H9 (cell line): ENCODE results near the gene NT5C1B. TPM values are rescaled to one million over a fixed set of nuclear protein-coding genes. Genes with fewer than 3 reads are reported as not detected.

Source experiments
- DNase-seq: peaks from one replicate; pipeline ENCODE4 v3.0.0-alpha.2; 2017
- H2AFZ ChIP-seq: one replicate; pipeline ENCODE4 v1.6.1; 2013; ENCODE audit warnings: mild to moderate bottlenecking, low read length, control low read depth, moderate library complexity
- H2AK5ac ChIP-seq: 2 replicates; pipeline ENCODE4 v1.6.1; 2013; ENCODE audit warnings: low read length, control low read depth, mixed read lengths; ENCODE audit not compliant: insufficient read length
- H2BK120ac ChIP-seq: one replicate; pipeline ENCODE4 v1.6.1; 2013; ENCODE audit warnings: low read depth, mild to moderate bottlenecking, low read length, control low read depth, inconsistent platforms; ENCODE audit not compliant: poor library complexity, severe bottlenecking
- H2BK12ac ChIP-seq: 2 replicates; pipeline ENCODE4 v1.6.1; 2013; ENCODE audit warnings: low read length, control low read depth, mixed read lengths, low read depth; ENCODE audit not compliant: insufficient read length
- H2BK15ac ChIP-seq: 2 replicates; pipeline ENCODE4 v1.6.1; 2013; ENCODE audit warnings: low read depth, low read length, control low read depth
- H2BK20ac ChIP-seq: one replicate; pipeline ENCODE4 v1.6.1; 2013; ENCODE audit warnings: low read depth, mild to moderate bottlenecking, low read length, control low read depth, inconsistent platforms; ENCODE audit not compliant: poor library complexity, severe bottlenecking
- H2BK5ac ChIP-seq: 2 replicates; pipeline ENCODE4 v1.6.1; 2013; ENCODE audit warnings: low read length, control low read depth, mixed read lengths; ENCODE audit not compliant: insufficient read length
- H3K14ac ChIP-seq: 2 replicates; pipeline ENCODE4 v1.6.1; 2013; ENCODE audit warnings: low read length, control low read depth; ENCODE audit not compliant: insufficient read depth
- H3K18ac ChIP-seq: 2 replicates; pipeline ENCODE4 v1.6.1; 2013; ENCODE audit warnings: low read depth, mild to moderate bottlenecking, mixed read lengths, low read length, control low read depth; ENCODE audit not compliant: insufficient read length
- H3K23ac ChIP-seq: 2 replicates; pipeline ENCODE4 v1.6.1; 2013; ENCODE audit warnings: low read length, control low read depth, mixed read lengths, low read depth; ENCODE audit not compliant: insufficient read length
- H3K23me2 ChIP-seq: 2 replicates; pipeline ENCODE4 v1.6.1; 2013; ENCODE audit warnings: low read depth, mild to moderate bottlenecking, mixed read lengths, low read length, control low read depth; ENCODE audit not compliant: insufficient read length, poor library complexity, severe bottlenecking
- H3K27ac ChIP-seq: 2 replicates; pipeline ENCODE4 v1.5.1; 2013; ENCODE audit warnings: low read length, control low read depth, mixed read lengths, low read depth; ENCODE audit not compliant: insufficient read length
- H3K27me3 ChIP-seq: 2 replicates; pipeline ENCODE4 v1.6.1; 2013; ENCODE audit warnings: low read length, control low read depth, inconsistent platforms; ENCODE audit not compliant: insufficient read depth
- H3K4ac ChIP-seq: 2 replicates; pipeline ENCODE4 v1.6.1; 2013; ENCODE audit warnings: low read depth, mild to moderate bottlenecking, control low read depth, inconsistent platforms, low read length, moderate library complexity
- H3K4me1 ChIP-seq: 2 replicates; pipeline ENCODE4 v1.6.1; 2013; ENCODE audit warnings: low read length, control low read depth, inconsistent platforms; ENCODE audit not compliant: insufficient read depth
- H3K4me2 ChIP-seq: 2 replicates; pipeline ENCODE4 v1.6.1; 2013; ENCODE audit warnings: low read length, control low read depth, mixed read lengths; ENCODE audit not compliant: insufficient read length, insufficient read depth
- H3K56ac ChIP-seq: 2 replicates; pipeline ENCODE4 v1.6.1; 2013; ENCODE audit warnings: low read depth, mild to moderate bottlenecking, mixed read lengths, low read length, control low read depth; ENCODE audit not compliant: insufficient read length
- H3K79me1 ChIP-seq: 2 replicates; pipeline ENCODE4 v1.6.1; 2013; ENCODE audit warnings: low read depth, mild to moderate bottlenecking, moderate library complexity, low read length, control low read depth, inconsistent platforms; ENCODE audit not compliant: insufficient read depth, poor library complexity, severe bottlenecking
- H3K79me2 ChIP-seq: 2 replicates; pipeline ENCODE4 v1.6.1; 2013; ENCODE audit warnings: low read length, control low read depth, inconsistent platforms; ENCODE audit not compliant: insufficient read depth
- H3K9ac ChIP-seq: 2 replicates; pipeline ENCODE4 v1.6.1; 2013; ENCODE audit warnings: low read length, control low read depth, mixed read lengths; ENCODE audit not compliant: insufficient read length; ENCODE audit errors: extremely low read depth
- H3K9me3 ChIP-seq: one replicate; pipeline ENCODE4 v1.6.1; 2013; ENCODE audit warnings: low read depth, low read length, inconsistent platforms; ENCODE audit not compliant: control insufficient read depth
- H3T11ph ChIP-seq: one replicate; pipeline ENCODE4 v1.6.1; 2013; ENCODE audit warnings: mild to moderate bottlenecking, low read length, control low read depth, inconsistent platforms
- H4K20me1 ChIP-seq: one replicate; pipeline ENCODE4 v1.6.1; 2013; ENCODE audit not compliant: control insufficient read depth, insufficient read length, insufficient read depth
- H4K5ac ChIP-seq: 2 replicates; pipeline ENCODE4 v1.6.1; 2013; ENCODE audit warnings: low read depth, mild to moderate bottlenecking, mixed read lengths, low read length, control low read depth; ENCODE audit not compliant: insufficient read length
- H4K8ac ChIP-seq: replicated peaks from 2 replicates; pipeline ENCODE4 v1.6.1; 2013; ENCODE audit warnings: low read length, control low read depth, mixed read lengths, low read depth; ENCODE audit not compliant: insufficient read length
- H4K91ac ChIP-seq: 2 replicates; pipeline ENCODE4 v1.6.1; 2013; ENCODE audit warnings: low read depth, mild to moderate bottlenecking, moderate library complexity, mixed read lengths, low read length, control low read depth; ENCODE audit not compliant: insufficient read length
- H3K27ac Mint-ChIP-seq, 3 experiments: 2 replicates in 2 of 3; 3 replicates in 1 of 3; pipeline ENCODE4 v1.8.0; 2020 to 2021; ENCODE audit warnings: mixed read lengths in 3 of 3, mild to moderate bottlenecking in 1 of 3, moderate library complexity in 1 of 3
- H3K27me3 Mint-ChIP-seq: 2 replicates; pipeline ENCODE4 v1.8.0; 2021; ENCODE audit warnings: low read depth, mild to moderate bottlenecking, moderate library complexity, mixed read lengths
- H3K36me3 Mint-ChIP-seq, 3 experiments: 2 replicates in 2 of 3; 3 replicates in 1 of 3; pipeline ENCODE4 v1.8.0; 2020 to 2021; ENCODE audit warnings: low read depth in 3 of 3, mixed read lengths in 3 of 3; ENCODE audit not compliant: insufficient read depth in 1 of 3
- H3K4me1 Mint-ChIP-seq, 2 experiments: 2 replicates each; pipeline ENCODE4 v1.8.0; 2020; ENCODE audit warnings: mixed read lengths in 2 of 2
- H3K4me3 Mint-ChIP-seq, 2 experiments: 2 replicates in 1 of 2; 3 replicates in 1 of 2; pipeline ENCODE4 v1.8.0; 2020 to 2021; ENCODE audit warnings: mild to moderate bottlenecking in 2 of 2, mixed read lengths in 2 of 2, moderate library complexity in 1 of 2
- H3K9me3 Mint-ChIP-seq, 2 experiments: 2 replicates in 1 of 2; 3 replicates in 1 of 2; pipeline ENCODE4 v1.8.0; 2020; ENCODE audit warnings: mild to moderate bottlenecking in 2 of 2, mixed read lengths in 2 of 2, moderate library complexity in 1 of 2
- CTCF ChIP-seq: fragments of 200-600 bp; sonication (generic); conservative IDR thresholded peaks from 3 replicates; pipeline ENCODE4 v1.8.0; 2021; ENCODE audit warnings: antibody characterized with exemption, mild to moderate bottlenecking
- WGBS: extraction: QIAGEN DNeasy Blood & Tissue Kit; methylation state at CpG from one replicate; pipeline ENCODE4 v1.1.7; 2013; ENCODE audit warnings: missing lambda C conversion rate, low lambda C conversion rate, mixed read lengths; ENCODE audit not compliant: insufficient read length; ENCODE audit errors: extremely low coverage; 5-methylcytosine and 5-hydroxymethylcytosine counted together
- total RNA-seq: library from RNA; stranded (reverse); gene quantifications from 2 replicates; pipeline ENCODE4 v1.2.1, GENCODE V29; 2021

Gene NT5C1B
- total RNA-seq, 1 experiment from 2014 or later = not detected

- Histone ChIP-seq H2BK15ac (no peak overlapping the region), H2BK12ac (no peak overlapping the region), H3K27me3 (no peaks in the 10 kb centered on the region), H3K56ac (no peak overlapping the region), H4K91ac (no peak overlapping the region), H3K4me2 (no peak overlapping the region), H3K79me1 (no peaks in the 10 kb centered on the region), H3K23me2 (no peaks in the 10 kb centered on the region), H3K18ac (no peak overlapping the region), H3K23ac (no peak overlapping the region), H2AK5ac (no peak overlapping the region), H2BK20ac (no peak overlapping the region), H3K9me3 (no peaks in the 10 kb centered on the region), H3K9ac (no peak overlapping the region), H2BK120ac (no peak overlapping the region), H2BK5ac (no peak overlapping the region), H3K27ac (no peak overlapping the region), H4K5ac (no peak overlapping the region), H3K4me1 (no peaks in the 10 kb centered on the region), H3K14ac (no peak overlapping the region), H3T11ph (no peak overlapping the region), H4K8ac (no peak overlapping the region), H2AFZ (no peak overlapping the region), H3K4ac (no peak overlapping the region), H4K20me1 (no peaks in the 10 kb centered on the region), H3K79me2 (no peaks in the 10 kb centered on the region)
- no peaks in the 10 kb centered on the region for H3K9me3 Mint-ChIP-seq
- no peaks in the 10 kb centered on the region for H3K27me3 Mint-ChIP-seq
- H3K36me3 Mint-ChIP-seq = no peaks in the 10 kb centered on the region
- H3K4me3 Mint-ChIP-seq = no peak overlapping the region
- no peak for TF ChIP-seq CTCF
- peaks cover 14 to 18% of the 10 kb centered on the region in 2 experiments for H3K4me1 Mint-ChIP-seq
- H3K27ac Mint-ChIP-seq = no peak overlapping the region
- no CpG with 5 or more reads among the region's 1 CpG for WGBS
- DNase-seq = no peak
Measured at GRCh38 chr2:18517386-18517785, 72.0 kb downstream of the NT5C1B start.
